ENCODE results near the gene CEP131. TPM values are rescaled to one million over a fixed set of nuclear protein-coding genes. Genes with fewer than 3 reads are reported as not detected.

CEP131 gene
- total and polyA plus RNA-seq, 2 of the 8 experiments (the other 6 are each of a cell fraction or from before 2014, with no cell fraction given): 5.9 to 23.2 TPM

GRCh38 chr17:81151278-81151677 is 71.5 kb downstream of the CEP131 start:
- CTCF ChIA-PET (ENCODE audit: partially characterized antibody): interaction anchor here (4.3 kb wide), 1 partner anchor 9 kb away, joined by 21 read pairs; no protein-coding TSS in a partner anchor
- Histone ChIP-seq H2AK5ac (ENCODE audit: low read depth, low read length) (no peak overlapping the region), H3K79me1 (ENCODE audit: low read depth, low read length) (no peaks in the 10 kb centered on the region), H3K18ac (ENCODE audit: extremely low read depth, low read length) (no peak overlapping the region), H3K9me3 (ENCODE audit: insufficient read depth in 2 of 2, low read depth in 1 of 2, low read length in 1 of 2) (no peaks in the 10 kb centered on the region), H3K36me3 (ENCODE audit: control insufficient read depth in 2 of 4, insufficient read depth in 4 of 4, low read length in 3 of 4) (no peaks in the 10 kb centered on the region), H2AFZ (ENCODE audit: low read length) (no peak overlapping the region), H3K27ac (ENCODE audit: low read depth, low read length) (no peak overlapping the region), H3K14ac (ENCODE audit: insufficient read length) (no peak overlapping the region), H3K27me3 (replicated peaks in 1 of 4; ENCODE audit: control insufficient read depth in 3 of 4, extremely low read depth in 1 of 4, insufficient read depth in 3 of 4, low read length in 3 of 4) (no peaks in the 10 kb centered on the region), H3K23ac (ENCODE audit: insufficient read length) (no peak overlapping the region), H3K56ac (replicated peaks; ENCODE audit: insufficient read length, low read depth, low read length) (no peak overlapping the region), H2BK12ac (ENCODE audit: low read depth, low read length) (no peak overlapping the region), H2BK120ac (replicated peaks; ENCODE audit: low read depth, low read length) (no peak overlapping the region), H3K4me3 (ENCODE audit: extremely low read depth in 1 of 4, insufficient read depth in 2 of 4, low read depth in 3 of 4, low read length in 4 of 4) (no peak overlapping the region), H3K79me2 (ENCODE audit: control insufficient read depth in 1 of 2, insufficient read depth in 2 of 2, low read length in 2 of 2) (no peaks in the 10 kb centered on the region), H4K5ac (ENCODE audit: insufficient read length, low read depth, low read length) (no peak overlapping the region), H3K9ac (replicated peaks in 1 of 4; ENCODE audit: extremely low read depth in 1 of 4, low read depth in 3 of 4, low read length in 3 of 4) (no peak overlapping the region), H4K20me1 (replicated peaks in 1 of 2; ENCODE audit: control insufficient read depth in 1 of 2, insufficient read depth in 2 of 2, low read length in 2 of 2) (no peaks in the 10 kb centered on the region), H2BK20ac (ENCODE audit: low read length) (no peak overlapping the region), H4K91ac (replicated peaks; ENCODE audit: insufficient read length, low read length) (no peak overlapping the region), H2BK15ac (ENCODE audit: low read length) (no peak overlapping the region), H3K4me2 (ENCODE audit: insufficient read depth in 1 of 2, low read depth in 2 of 2, low read length in 2 of 2) (no peak overlapping the region), H3K4ac (replicated peaks; ENCODE audit: insufficient read length, low read depth, low read length) (no peak overlapping the region), H2BK5ac (ENCODE audit: low read depth, low read length) (no peak overlapping the region), H4K8ac (ENCODE audit: extremely low read depth, insufficient read depth, low read length) (no peak overlapping the region), H3K23me2 (ENCODE audit: low read depth, low read length) (no peaks in the 10 kb centered on the region), H3K4me1 (replicated peaks in 1 of 4; ENCODE audit: control insufficient read depth in 3 of 4, insufficient read depth in 4 of 4, low read length in 3 of 4) (no peaks in the 10 kb centered on the region; a peak in 1 of 7 replicates)
- no peak for TF ChIP-seq CBX8 (IDR thresholded peaks at IDR 0.05; ENCODE audit: borderline replicate concordance, low read depth, low read length)
- no peak for TF ChIP-seq BCL11A (IDR thresholded peaks at IDR 0.05; ENCODE audit: low read depth in 2 of 2, low read length in 2 of 2)
- TF ChIP-seq ASH2L (IDR thresholded peaks at IDR 0.05; ENCODE audit: low read length): no peak
- TF ChIP-seq GABPA (IDR thresholded peaks at IDR 0.05; ENCODE audit: borderline replicate concordance, insufficient read depth, low read length): no peak
- TF ChIP-seq SP1 (IDR thresholded peaks at IDR 0.05; ENCODE audit: low read depth, low read length): no peak
- no peak for TF ChIP-seq BACH1 (IDR thresholded peaks at IDR 0.05; ENCODE audit: low read length)
- no peak for TF ChIP-seq SIRT6 (IDR thresholded peaks at IDR 0.05; ENCODE audit: low read length)
- no peak for TF ChIP-seq BRCA1 (IDR thresholded peaks at IDR 0.05; ENCODE audit: low read depth, low read length)
- no peak for TF ChIP-seq CREB1 (IDR thresholded peaks at IDR 0.05)
- TF ChIP-seq EGR1 (IDR thresholded peaks at IDR 0.05; ENCODE audit: borderline replicate concordance, low read depth, low read length): no peak
- TF ChIP-seq KDM4A (IDR thresholded peaks at IDR 0.05; ENCODE audit: low read depth, low read length, severe bottlenecking): no peak
- no peak for TF ChIP-seq FOSL1 (IDR thresholded peaks at IDR 0.05; ENCODE audit: insufficient read depth, low read depth, low read length)
- TF ChIP-seq SIX5 (IDR thresholded peaks at IDR 0.05; ENCODE audit: low read depth, low read length): no peak
- POLR2A ChIA-PET (ENCODE audit: partially characterized antibody): no interaction called here
- DNase-seq (ENCODE audit: low read depth in 1 of 2, low spot score in 2 of 2): no peak
- 93% methylated on average over 12 of the region's 13 CpGs; no CpG with 5 or more reads in 1 of the 2 experiments for WGBS, 2 experiments (ENCODE audit: extremely low coverage in 1 of 2, insufficient coverage in 1 of 2, insufficient read length in 1 of 2, insufficient replicate concordance in 2 of 2, low coverage in 1 of 2, low lambda C conversion rate in 2 of 2, missing lambda C conversion rate in 1 of 2)
- FAIRE-seq: no peak

Data from H1 (cell line).